HG03139 (cell line): Measurements from ENCODE around the gene ALOX15B.

Experiments
- ATAC-seq: cut with Tn5 transposase; IDR thresholded peaks from one replicate; pipeline ENCODE4 v1.9.1; 2021; ENCODE audit not compliant: unreplicated experiment

The ALOX15B gene, protein sequence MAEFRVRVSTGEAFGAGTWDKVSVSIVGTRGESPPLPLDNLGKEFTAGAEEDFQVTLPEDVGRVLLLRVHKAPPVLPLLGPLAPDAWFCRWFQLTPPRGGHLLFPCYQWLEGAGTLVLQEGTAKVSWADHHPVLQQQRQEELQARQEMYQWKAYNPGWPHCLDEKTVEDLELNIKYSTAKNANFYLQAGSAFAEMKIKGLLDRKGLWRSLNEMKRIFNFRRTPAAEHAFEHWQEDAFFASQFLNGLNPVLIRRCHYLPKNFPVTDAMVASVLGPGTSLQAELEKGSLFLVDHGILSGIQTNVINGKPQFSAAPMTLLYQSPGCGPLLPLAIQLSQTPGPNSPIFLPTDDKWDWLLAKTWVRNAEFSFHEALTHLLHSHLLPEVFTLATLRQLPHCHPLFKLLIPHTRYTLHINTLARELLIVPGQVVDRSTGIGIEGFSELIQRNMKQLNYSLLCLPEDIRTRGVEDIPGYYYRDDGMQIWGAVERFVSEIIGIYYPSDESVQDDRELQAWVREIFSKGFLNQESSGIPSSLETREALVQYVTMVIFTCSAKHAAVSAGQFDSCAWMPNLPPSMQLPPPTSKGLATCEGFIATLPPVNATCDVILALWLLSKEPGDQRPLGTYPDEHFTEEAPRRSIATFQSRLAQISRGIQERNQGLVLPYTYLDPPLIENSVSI

DNA sequence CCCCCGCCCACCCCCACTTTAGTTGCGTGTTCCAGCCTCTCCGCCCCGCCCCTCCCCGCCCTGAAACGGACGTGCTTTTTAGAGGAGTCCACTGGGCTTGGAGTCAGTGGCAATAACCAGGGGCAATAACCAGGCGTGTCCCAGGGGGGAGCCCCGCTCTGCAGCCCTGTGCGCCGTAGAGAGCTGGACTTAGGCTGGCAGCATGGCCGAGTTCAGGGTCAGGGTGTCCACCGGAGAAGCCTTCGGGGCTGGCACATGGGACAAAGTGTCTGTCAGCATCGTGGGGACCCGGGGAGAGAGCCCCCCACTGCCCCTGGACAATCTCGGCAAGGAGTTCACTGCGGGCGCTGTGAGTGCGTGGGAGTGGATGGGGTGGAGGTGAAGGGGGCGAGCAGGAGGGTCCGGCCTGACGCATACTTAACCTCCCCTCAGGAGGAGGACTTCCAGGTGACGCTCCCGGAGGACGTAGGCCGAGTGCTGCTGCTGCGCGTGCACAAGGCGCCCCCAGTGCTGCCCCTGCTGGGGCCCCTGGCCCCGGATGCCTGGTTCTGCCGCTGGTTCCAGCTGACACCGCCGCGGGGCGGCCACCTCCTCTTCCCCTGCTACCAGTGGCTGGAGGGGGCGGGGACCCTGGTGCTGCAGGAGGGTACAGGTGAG, at the start of gene ALOX15B:
Gene ALOX15B, plus strand, starts transcription at position 106 of the 657 bp plus-strand sequence. Its CDS starts 97 bp downstream, at position 203.
- ATAC-seq: no peak

DNA sequence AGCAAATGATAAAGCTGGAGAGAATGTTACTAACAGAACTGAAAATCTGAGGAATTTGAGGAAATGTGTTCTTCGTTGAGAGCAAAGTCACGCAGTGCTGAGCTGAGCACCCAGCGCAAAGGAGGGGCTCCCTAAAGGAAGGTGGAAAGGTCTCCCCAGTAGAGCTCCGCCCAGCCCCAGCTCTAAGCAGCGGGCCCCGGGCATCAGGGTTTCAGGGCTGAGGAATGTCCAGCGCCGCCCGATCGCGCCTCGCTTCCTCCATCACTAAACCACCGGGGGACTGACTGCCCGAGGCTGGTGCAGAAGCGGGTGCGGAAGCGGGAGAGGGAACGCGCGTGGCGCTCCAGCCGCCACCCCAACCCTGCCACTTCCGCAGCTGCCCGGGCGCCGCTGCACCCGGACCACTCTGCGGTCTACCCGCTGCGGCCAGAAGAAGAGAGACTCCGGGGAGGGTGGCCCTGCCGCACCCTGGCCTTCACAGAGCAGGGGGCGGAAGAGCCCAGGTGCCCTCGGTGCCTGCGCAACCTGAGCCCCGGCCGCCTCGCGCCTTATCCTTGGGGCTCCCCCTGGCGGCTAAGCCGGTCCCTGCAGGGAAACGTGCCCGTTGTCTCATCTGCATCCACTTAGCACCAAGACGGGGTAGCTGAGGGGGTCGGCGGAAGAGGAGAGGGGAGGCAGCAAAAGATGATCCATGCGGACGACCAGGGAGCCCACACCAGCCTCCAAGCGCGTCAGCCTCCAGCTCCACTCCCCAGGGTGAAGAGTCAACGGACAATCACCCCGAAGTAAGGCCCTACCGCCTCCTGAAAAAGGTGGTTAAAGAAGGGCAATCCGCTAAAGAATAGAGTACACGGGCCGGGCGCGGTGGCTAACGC, 48.8 kb upstream of the ALOX15B start:
- ATAC-seq: peak; percentile 67

- no peak for ATAC-seq
Measured at GRCh38 chr17:7992516-7992915, 46.3 kb upstream of the ALOX15B start.

DNA sequence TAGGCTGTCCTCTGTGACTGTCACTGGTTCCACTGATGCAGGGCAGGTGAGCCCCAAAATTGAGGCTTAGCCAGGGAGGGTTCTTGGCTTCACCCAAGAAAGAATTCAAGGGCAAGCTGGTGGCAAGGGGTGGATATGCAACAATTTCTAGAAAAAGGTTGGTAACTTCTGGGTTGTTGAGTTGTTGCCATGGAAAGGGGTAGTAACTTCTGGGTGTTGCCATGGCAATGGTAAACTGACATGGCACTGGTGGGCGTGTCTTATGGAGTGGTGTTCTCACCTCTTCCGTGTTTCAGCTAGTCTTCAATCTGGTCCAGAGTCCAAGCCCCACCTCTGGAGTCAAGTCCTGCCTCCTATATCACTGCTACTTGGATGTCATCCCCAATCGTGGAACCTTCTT, 45.9 kb upstream of the ALOX15B start:
- no peak for ATAC-seq

GRCh38 chr17:7993972-7994589, 44.8 kb upstream of the ALOX15B start:
- ATAC-seq: no peak

DNA sequence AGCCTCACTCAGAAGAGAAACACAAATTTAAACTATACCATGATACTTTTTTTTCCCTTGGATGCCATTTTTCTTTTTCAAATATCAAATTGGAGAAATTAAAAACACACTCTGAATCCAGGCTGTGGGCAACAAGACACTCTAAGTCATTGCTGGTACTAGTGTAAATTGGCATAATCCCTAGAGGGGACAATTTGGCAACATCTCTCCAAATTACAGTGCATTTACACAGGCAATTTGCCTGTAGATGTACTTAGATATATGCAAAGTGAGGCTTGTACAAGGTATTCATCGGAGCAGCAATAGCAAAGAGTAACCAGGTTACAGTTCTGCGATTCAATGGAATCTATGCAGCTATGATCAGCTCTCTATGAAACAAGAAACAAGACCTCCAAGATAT, 43.1 kb upstream of the ALOX15B start:
- no peak for ATAC-seq

DNA sequence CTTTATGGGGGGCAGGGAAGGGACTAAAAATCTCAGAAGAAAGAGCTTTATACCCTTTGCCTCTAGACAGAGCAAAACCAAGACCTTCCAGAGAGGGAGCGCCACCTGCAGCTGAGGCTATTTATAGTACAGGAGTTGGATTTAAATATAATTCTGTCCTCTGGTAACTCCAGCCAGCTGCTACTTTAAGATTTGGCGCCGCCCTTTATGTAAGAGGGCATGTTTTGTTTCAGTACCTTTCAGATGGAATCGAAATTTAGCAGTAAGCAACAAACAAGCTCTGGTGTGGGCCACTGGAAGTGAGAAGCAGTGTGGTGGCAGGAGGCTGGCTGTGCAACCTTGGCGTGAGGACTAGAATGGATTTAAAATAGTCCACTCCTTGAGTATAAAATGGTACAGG, 41.7 kb upstream of the ALOX15B start:
- no peak for ATAC-seq

DNA sequence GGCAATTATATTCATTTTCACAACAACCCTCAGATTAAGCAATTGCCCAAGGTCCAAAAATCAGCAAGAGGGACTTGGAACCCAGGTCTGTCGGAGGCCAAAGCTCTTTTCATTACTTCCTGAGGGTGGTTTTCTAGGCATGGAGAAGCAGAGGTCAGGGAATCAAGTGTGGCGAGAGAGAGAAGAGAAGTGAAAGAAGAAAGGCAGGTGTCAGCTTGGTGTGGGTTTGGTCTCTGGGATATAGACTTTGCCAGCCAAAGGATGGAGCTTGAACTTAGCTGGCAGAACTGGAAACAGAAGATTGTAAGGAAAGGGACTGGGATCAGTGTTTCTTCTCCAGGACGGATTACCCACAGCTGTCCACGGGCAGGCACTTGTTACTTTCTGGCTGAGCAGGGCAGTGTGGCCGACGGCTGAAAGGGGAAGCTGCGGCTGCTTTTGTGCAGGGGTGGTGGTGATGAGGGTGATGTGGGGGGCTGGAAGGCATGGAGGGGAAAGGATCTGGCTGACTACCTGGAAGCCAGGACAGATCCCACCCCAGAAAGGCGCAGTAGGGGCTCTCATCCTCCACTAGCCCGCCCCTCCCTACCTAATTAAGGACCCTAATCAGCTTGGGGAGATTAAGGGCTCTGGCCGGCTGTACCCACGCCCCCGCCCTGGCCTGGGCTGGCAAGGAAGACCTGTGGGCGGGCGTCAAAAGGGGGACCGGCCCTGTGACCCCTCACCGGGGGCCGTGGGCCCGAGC, 36.7 kb upstream of the ALOX15B start, which contains the start of gene GUCY2D:
Gene GUCY2D, plus strand, starts transcription at position 640 of the 745 bp plus-strand sequence. CDS start 433 bp downstream, outside the sequence.
- no peak for ATAC-seq

GRCh38 chr17:8002721-8003593, 35.9 kb upstream of the ALOX15B start:
- ATAC-seq: no peak

DNA sequence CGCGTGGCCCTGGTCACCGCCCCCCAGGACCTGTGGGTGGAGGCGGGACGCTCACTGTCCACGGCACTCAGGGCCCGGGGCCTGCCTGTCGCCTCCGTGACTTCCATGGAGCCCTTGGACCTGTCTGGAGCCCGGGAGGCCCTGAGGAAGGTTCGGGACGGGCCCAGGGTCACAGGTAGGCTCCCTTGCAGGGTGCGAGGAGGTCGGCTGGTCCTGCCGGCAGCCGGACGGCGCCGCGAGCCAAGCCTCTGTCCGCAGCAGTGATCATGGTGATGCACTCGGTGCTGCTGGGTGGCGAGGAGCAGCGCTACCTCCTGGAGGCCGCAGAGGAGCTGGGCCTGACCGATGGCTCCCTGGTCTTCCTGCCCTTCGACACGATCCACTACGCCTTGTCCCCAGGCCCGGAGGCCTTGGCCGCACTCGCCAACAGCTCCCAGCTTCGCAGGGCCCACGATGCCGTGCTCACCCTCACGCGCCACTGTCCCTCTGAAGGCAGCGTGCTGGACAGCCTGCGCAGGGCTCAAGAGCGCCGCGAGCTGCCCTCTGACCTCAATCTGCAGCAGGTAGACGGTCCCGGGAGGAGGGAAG, 35.2 kb upstream of the ALOX15B start:
- ATAC-seq: no peak

DNA sequence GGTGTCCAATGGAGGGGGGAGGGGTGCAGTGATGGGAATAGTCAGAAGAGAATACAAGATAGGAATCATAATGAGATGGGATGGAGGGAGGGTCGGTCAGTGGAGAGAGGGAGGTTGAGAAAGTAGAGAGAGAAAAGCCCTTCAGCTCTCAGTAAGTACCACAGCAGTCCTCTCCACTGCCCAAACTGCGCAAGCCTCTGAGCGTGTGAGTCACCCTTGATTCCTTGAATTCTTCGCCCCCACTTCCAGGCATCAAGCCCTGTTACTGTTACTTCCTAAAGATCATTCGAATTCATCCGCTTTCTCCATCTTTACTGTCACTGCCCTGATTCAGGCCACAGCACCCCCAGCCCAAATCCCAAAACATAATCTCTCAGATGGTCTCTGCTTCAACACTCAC, 34.0 kb upstream of the ALOX15B start:
- ATAC-seq: no peak

GRCh38 chr17:8005357-8005756, 33.5 kb upstream of the ALOX15B start:
- no peak for ATAC-seq

DNA sequence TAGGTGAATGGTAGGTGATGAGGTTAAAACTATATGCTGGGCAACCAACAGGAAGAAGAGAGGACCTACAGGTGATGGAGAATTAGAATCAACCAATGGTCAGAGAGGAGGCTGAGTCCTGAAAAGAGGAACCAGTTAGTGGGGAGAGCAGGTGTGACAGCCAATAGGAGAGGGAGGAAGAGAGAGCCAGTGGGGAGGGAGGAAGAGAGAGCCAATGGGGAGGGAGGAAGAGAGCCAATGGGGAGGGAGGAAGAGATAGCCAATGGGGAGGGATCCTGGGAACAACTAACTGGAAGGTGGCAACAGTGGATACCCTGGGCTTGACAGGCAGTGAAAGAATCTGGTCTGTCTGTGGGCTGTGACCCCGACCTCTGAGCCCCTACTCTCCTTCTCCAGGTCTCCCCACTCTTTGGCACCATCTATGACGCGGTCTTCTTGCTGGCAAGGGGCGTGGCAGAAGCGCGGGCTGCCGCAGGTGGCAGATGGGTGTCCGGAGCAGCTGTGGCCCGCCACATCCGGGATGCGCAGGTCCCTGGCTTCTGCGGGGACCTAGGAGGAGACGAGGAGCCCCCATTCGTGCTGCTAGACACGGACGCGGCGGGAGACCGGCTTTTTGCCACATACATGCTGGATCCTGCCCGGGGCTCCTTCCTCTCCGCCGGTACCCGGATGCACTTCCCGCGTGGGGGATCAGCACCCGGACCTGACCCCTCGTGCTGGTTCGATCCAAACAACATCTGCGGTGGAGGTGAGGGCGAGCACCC, 32.7 kb upstream of the ALOX15B start:
- no peak for ATAC-seq

DNA sequence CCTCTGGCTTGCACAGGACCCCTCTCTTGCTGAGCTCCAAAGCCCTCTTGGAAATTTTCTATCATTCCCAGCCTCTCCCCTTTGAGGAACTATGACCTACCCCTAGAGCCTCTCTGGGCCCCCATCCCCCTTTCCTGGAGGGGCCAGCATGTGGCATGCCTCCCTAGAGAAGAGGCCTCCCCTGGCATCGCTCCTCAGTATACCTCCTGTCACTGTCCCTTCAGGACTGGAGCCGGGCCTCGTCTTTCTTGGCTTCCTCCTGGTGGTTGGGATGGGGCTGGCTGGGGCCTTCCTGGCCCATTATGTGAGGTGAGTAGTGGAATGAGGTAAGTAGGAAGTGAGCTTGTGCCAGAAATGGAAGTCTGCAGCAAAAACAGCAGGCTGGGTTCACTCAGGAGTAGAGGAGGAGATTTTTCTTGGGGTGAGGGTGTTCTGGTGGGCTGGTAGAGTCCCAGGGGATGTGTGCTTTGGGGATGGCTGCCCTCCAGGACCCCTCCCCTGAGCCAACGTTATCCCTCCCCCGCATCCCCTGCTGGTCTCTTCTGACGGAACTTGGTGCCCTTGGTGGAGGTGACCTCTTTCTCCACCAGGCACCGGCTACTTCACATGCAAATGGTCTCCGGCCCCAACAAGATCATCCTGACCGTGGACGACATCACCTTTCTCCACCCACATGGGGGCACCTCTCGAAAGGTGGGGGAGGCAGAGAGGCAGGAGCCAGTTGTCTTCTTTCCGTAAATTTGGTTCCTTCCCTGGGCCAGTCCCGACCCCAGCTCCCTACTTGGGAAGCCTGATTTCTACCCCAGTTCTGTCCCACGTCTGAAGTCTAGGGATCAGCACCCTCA, 31.8 kb upstream of the ALOX15B start:
- no peak for ATAC-seq

GRCh38 chr17:8007836-8008235, 31.0 kb upstream of the ALOX15B start:
- no peak for ATAC-seq

DNA sequence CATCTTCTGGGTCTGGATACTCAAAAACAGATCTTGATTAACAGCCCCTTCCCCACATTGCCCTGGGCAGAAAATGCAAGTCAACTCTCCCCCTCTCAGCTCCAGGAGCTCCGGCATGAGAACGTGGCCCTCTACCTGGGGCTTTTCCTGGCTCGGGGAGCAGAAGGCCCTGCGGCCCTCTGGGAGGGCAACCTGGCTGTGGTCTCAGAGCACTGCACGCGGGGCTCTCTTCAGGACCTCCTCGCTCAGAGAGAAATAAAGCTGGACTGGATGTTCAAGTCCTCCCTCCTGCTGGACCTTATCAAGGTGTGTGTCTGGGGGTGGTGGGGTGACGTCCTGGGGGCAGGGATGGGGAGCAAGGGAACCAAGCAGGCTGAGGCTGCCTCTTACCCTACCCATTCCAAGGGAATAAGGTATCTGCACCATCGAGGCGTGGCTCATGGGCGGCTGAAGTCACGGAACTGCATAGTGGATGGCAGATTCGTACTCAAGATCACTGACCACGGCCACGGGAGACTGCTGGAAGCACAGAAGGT, 26.7 kb upstream of the ALOX15B start:
- no peak for ATAC-seq
